GM03348 (cell line): ENCODE measurements around the gene EMILIN3.

Source experiments
- DNase-seq: peaks from one replicate; pipeline ENCODE4 v3.0.0; 2012; ENCODE audit warnings: low spot score

Gene EMILIN3

GRCh38 chr20:41366546-41367392 is at the start of gene EMILIN3:
TSS of gene EMILIN3 (minus strand) at chr20:41366818. CDS start at chr20:41366634, 184 bp downstream.
- no peak for DNase-seq

DNA sequence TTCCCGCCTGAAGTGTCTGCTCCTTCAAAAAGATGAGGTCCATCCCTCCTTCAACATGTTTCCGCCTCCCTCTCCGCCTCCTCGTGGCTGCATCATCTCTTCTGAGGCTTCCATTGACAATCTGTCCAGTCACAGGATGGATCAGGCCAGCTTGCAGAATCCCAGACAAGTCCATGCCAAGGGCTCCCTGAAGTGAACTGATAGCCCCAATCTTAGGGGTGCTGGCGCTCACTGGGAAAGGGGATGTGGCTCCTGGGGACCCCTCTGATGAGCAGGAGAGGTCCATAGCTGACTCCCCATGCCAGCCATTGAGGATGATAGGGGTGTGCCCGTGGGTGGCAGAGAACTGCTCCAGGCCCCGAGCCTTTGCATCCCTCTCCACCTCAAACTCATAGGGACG is 48.6 kb upstream of the EMILIN3 start:
- no peak for DNase-seq

- no peak for DNase-seq
These were observed 46.6 kb upstream of the EMILIN3 start for GRCh38 chr20:41413169-41413568.

DNA sequence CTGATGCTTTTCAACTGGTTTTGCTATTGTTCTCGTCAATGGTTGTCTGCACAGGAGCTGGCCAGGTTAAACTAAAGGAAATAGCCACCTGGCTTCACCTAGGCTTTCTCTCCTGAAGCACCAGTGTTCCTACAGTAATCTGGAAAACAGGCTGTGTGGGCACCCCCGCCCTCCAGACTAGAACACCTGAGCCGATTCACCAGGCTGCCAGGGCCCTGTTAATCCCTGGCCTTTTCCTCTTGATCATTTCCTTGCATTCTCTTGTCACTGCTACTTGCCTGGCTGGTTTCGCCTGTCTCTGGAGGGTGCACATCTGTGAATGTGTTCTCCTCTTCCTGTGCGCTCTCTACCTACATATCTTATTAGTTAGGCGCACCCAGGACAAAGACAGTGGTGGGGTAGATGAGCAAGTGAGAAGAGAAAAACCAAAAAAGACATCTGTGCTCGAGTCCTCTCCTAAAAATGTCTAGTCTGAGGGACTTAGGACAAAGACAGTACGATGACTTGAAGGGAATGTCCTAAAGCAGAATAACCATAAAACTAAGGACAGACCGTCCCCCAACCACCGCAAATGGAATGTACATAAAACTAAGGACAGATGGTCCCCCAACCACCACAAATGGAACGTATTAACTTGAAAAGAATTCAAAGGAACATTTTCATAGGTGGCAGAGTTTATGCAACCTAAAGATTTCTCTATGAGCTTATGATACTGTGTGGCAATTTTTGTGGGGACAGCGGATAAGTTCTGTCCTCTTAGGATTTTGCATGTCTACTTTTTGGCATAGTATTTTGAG is 45.9 kb upstream of the EMILIN3 start:
- no peak for DNase-seq

DNA sequence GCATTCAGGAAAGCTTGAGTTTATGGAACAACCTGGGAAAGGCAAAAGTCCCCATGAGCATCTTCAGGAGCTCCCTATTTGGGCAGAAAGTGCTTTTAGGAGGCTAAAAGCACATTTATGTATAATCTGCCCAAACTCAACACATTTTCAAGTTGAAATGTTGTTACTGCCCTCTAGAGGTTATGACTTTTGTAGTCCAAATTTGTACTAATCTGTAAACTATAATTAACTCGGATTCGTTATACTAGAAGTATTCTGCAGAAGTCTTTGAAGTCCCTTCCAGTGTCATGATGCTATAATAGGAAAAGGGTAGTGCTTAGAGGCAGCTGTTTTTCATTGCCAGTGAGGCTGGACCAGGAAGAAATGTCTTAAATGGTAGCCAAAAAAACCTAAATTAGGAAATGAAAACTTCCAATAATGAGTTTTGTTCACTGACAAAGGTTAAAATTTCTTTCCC is 44.8 kb upstream of the EMILIN3 start:
- DNase-seq = peak; percentile 62

- DNase-seq = no peak
These were observed 42.4 kb upstream of the EMILIN3 start for GRCh38 chr20:41408986-41409385.

GRCh38 chr20:41408156-41408794 is 41.7 kb upstream of the EMILIN3 start:
- DNase-seq = no peak

- no peak for DNase-seq
These were observed 41.0 kb upstream of the EMILIN3 start for GRCh38 chr20:41407607-41408006.

DNA sequence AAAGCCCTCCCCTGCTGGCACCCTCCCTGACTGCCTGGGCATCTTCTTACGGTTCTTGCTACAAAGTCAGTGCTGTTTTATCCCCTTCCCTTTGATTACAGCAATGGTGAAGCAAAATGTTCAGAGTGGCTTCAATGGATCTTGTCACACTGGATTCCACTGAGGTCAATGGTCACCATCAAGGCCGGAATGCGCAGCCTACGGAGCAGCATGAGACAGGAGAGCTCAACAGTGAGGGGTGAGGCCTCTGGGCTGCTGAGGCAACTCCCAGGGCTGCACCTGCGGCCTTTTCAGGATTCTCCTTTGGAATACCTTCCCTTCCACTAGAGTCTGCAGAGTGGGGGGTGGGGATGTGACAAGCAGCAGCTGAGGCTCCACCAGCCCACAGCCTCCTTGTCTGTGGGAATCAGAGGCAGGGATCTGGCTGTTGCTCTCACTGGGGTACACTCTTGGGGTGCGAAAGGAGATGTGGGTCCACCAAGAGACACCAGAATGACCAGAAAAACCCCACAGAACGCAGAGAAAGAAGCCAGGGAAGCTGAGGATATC is 40.4 kb upstream of the EMILIN3 start:
- DNase-seq = no peak

DNA sequence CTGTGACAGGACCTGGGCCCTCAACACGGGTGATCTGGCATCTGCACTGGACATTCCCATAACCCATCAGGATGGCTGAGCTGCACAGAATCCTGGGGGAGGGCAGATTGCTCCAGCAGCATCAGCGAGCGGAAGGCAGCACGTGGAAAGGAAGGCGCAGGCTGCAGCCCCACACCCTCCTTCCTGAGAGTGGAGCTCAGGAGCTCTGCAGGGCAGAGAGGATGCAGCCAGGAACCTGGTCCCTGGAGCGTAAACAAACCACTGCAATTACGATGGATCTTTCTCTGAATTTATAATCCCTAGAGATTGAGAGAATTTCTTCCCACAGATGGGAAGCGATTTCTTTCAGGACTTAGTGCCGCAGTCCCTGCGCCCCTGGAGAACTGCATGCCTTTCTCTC is 39.7 kb upstream of the EMILIN3 start:
- no peak for DNase-seq

GRCh38 chr20:41405436-41405835 is 38.8 kb upstream of the EMILIN3 start:
- no peak for DNase-seq

DNA sequence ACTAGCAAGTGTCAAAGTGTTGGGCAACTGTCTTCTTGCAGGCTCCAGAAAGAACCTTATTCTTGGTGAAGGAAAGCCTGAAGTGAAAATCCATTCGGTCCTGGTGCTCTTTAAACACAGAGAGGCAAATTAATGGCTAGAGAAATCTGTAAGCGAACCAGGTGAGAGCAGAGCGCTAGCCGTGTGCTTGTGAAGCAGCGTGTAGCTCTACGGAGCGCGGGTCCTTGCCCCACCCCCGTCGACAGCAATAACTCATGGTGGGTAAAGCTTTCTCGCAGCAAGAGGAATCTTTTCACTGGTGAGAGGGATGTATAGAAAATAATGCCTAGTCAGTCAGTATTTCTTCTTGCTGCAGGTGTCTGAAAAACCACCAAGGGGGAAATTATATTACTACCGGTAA is 37.0 kb upstream of the EMILIN3 start:
- no peak for DNase-seq

DNA sequence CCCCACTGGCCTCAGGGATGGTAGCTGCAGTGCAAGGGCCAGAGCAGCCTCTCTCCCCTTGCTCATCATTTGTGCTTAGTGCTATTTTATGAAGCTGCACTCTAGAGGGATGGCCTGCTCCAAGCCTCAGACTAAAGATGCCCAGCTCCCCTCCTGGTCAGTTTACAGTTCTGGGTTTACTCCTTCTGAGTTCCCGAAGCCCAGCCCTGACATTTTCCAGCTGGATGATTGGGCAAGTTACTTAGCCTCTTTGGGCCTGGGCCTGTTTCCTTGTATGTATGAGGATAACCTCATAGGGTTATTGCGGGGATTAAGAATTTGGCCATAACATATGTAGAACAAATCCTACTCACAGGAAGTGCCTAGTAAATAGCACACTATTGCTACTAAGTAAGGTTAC is 31.8 kb upstream of the EMILIN3 start:
- DNase-seq = no peak

DNA sequence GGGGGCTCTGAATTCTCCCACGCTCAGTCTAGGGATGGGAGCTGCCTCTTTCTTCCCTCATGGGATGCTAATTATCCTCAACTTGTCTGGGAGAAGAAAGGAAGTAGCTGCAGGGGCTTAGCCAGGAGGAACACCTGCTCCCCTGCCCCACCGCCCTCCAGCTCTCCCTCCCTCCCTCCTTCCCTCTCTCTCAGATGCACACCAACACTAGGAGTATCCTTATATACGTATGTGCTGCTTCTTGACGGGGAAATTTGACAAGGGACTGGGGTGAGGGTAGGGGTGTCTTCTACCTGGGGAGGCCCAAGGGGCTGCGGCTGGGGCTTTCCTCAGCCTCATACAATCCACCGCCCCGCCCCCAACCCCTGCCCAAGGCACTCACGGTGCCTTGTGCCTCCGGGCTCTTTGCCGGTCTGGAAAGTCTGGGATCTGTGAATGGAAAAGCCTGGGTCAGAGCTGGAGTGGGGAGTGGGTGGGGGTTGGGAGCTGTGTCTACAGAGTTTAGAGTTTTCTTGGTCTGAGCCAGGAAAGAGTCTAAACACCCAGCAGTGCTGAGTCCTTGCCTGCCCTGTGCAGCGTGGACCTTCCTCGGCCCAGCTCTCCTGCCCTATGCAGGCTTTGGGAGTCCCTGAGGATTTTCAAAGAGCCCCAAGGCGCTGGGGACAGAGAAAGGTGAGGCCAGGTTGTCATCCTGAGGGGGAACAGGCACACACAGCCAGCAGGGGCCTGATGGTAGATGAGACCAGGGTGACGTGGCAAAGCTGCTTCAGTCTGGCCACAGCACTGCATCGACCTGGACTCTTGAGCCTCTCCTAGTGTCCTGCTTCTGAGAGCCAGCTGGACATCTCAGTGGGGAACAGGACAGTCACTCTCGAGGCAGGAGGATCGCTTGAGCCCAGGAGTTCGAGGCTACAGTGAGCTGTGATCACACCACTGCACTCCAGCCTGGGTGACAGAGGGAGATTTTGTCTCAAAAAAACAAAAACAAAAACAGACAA is 29.3 kb upstream of the EMILIN3 start:
- no peak for DNase-seq

- no peak for DNase-seq
These were observed 28.5 kb upstream of the EMILIN3 start for GRCh38 chr20:41394931-41395666.

DNA sequence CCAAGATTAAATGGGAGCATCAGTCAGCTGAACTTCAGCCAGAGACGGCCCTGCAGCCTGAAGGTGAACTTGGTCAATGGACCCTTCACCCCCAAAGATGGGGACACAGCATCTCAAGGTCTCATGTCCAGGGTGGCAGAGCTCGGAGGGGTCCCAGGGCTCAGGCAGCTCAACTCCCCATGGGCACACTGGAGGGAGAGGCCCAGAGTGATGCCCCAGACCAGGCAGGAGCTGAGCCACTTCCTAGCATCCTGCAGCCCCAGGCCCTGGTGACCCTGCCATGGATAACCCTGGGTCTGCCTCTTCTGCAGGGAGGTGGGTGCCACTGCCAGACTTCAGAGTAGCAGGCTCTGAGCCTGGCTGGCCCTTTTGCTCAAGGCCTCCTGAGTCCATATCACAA is 27.5 kb upstream of the EMILIN3 start:
- DNase-seq = no peak

DNA sequence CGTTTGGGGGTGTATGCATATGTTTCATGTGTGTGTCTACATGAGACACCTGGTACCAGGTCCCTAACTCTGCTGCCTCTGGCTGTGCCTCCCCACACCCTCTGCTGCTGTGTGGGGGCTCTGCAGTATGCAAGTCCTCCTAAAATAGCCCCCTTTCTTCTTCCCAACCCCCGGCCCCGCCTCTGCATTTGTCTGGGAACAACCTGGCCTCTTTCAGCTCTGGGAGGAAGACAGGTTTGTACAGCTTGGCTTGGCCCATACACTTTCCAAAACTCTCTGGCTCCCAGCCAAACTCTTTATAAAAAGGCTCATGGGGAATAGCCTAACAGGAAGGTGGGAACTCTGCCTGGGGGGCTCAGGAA is 27.1 kb upstream of the EMILIN3 start:
- DNase-seq = no peak

GRCh38 chr20:41392871-41393704 is 26.5 kb upstream of the EMILIN3 start:
- DNase-seq = no peak

GRCh38 chr20:41392295-41392694 is 25.7 kb upstream of the EMILIN3 start:
- no peak for DNase-seq

GRCh38 chr20:41391587-41392001 is 25.0 kb upstream of the EMILIN3 start:
- no peak for DNase-seq
